COR-L47 (cell line): ENCODE measurements around the gene CDC42EP4.

Source experiments
- DNase-seq: peaks from one replicate; lab custom pipeline; 2025; lab: John Stamatoyannopoulos, UW

Gene CDC42EP4, protein sequence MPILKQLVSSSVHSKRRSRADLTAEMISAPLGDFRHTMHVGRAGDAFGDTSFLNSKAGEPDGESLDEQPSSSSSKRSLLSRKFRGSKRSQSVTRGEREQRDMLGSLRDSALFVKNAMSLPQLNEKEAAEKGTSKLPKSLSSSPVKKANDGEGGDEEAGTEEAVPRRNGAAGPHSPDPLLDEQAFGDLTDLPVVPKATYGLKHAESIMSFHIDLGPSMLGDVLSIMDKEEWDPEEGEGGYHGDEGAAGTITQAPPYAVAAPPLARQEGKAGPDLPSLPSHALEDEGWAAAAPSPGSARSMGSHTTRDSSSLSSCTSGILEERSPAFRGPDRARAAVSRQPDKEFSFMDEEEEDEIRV

GRCh38 chr17:73311781-73312641 is at the start of gene CDC42EP4:
CDC42EP4 (minus strand) TSS chr17:73312001; CDS start chr17:73286500, 25,501 bp downstream.
- peak; percentile 88 for DNase-seq

GRCh38 chr17:73360961-73361761 is 49.4 kb upstream of the CDC42EP4 start:
- DNase-seq = peak; percentile 55

DNA sequence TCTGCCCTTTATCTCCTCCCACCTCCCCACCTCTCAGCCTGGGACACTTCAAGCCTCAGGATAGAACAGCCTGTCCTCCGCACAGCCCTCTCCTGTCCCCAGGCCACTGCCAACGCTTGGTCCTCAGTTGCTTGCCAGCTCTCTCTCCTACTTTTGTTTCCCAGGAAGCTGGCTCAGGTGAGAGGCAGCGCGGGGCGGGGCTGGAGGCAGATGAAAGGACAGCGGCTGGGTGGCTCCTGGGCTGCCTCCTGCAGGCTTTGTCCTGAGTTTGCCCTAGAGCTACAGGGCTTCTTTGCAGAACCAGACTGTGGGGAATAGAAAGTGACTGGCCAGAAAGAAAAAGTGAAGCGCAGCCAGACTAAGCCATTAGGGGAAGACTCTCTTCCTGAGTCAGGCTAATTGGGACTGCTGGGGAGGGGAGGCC is 48.2 kb upstream of the CDC42EP4 start:
- peak; percentile 62 for DNase-seq

DNA sequence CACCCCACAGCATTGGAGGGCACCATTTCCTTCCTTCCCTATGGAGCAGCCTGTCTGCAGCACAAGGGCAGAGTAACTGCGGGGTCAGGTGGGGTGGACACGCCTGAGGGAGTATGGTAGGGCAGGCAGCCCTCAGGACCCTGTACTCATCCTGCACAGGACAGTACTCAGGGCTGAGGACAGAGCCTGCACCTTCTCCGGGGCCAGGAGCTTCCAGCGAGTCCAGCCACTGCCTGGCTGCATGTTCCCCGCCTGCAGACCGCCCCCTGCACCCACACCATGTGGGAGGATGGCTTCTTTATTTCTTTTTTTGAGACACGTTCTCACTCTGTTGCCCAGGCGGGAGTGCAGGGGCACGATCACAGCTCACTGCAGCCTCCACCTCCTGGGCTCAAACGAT is 47.6 kb upstream of the CDC42EP4 start:
- no peak for DNase-seq

DNA sequence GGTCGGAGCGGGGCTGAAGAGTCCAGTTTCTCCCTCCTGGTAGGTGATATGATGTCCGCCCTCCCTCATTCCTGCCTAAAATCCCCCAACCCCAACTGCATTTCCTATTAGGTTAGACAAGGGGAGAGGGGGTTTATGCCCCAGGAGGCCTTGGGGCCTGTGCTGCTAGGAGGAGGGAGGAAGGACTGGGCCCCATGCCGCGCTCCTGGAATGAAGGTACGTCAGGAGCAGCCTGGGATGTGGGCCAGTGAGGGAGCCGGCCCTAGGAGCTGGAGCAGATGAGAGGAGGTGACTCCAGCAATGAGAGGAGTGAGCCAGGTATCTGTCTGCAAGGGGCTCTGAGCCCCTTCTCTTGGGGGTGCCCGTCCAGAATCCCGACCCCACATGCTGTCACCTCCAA is 46.9 kb upstream of the CDC42EP4 start:
- DNase-seq = no peak

- DNase-seq = no peak
These were observed 46.2 kb upstream of the CDC42EP4 start for GRCh38 chr17:73357981-73358380.

GRCh38 chr17:73357318-73357717 is 45.5 kb upstream of the CDC42EP4 start:
- no peak for DNase-seq

DNA sequence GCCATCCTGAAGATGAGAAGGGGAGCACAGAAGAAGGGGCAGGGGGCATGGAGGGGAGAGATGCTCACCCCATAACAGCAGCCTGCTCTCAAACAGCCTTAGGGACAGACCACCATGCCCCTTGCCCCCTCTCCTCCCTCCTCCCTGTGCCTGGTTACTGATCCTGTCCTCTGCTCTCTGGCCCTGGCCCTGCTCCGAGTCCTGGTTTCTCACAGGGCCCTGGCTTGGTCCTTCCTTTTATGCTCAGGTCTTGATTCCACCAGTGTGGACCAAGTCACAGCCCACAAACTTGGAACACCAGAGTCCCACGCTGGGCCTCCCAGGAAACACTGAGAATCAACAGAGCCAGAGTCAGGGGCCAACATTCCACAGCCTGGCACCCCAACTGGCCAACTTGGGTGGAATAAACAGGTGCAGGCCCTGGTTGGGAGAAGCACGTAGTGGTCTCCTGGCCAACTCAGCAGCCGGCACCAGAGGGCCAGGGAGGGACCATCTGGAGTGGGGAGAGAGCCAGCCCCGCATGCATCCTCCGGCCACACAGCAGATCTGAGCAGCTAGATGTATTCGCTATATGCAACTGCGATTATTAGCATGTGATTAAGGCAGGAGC is 44.9 kb upstream of the CDC42EP4 start:
- no peak for DNase-seq

GRCh38 chr17:73354423-73355284 is 42.9 kb upstream of the CDC42EP4 start:
- DNase-seq = no peak

DNA sequence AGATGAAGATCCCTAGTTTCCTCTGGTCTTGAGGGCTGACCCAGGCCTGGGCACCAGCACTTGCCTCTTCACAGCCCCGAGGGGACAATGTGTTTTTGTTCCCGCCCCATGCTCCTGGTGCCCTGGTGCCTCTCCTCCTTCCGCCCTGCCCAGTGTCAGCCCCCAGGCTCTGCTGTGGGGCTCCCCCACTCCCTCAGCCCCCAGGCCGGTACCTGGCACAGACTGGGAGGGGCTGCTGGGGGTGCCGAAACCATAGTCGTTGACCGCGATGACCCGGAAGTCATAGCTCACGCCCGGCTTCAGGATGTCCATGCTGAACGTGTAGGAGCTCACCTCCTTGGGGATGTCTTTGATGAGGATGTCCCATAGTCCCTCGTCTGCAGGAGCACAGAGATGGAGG is 40.5 kb upstream of the CDC42EP4 start:
- DNase-seq = no peak

DNA sequence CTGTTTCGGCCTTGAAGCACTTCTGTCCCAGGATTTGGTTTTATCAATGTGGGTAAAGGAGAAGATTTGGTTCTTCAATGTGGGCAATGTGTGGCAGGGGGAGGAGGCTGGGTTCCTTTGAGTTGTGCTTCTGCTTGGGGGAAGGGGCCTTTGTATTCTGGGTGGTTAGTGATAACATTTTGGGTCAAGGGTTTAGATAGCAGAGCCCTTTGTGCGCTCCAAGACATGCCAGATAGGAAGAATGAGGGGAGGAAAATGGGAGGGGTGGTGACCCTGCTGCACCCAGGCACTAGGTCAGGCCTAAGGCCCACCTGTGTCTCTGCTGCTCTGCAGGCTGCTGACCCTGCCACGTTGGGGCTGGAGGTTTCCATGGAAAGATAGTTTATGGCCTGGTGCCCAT is 40.0 kb upstream of the CDC42EP4 start:
- DNase-seq = no peak

GRCh38 chr17:73350864-73351263 is 39.1 kb upstream of the CDC42EP4 start:
- DNase-seq = no peak

DNA sequence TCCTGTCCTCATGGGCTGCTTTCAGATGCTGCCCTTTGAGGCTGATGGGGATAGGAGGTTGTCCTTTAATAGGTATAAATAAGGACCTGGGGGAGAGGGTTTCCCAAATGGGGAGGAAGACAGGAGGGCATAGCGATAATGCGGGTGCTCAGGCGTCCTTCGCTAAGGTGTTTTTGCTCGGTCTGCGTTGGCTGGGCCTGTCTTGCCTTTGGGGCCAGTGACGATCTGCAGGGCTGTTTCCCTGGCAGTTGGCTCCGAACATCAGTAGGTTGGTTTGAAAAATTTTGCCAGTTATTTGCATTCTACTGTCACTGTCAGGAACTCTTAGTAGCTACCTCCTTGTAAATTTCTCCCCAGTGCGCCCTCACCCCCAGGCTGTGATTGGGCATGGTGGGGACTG is 37.8 kb upstream of the CDC42EP4 start:
- no peak for DNase-seq

DNA sequence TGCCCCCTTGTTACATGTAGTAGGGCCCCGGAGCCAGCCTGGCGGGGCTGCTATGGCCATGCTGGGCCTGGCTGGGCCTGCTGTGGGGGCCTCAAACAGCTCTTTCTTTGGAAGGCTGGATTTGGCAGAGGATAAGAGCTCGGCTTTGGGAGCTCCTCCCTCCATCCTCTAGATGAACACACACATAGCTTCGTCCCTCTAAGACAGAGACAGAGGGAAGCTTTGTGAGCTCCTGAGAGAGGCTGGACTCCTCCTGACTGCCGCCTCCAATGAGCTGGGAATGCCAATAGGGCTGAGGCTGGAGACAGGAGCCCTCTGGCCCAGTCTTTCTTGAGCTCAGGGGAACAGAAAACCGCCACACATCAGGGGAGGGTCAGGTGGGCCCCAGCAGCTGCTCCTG is 37.3 kb upstream of the CDC42EP4 start:
- no peak for DNase-seq

DNA sequence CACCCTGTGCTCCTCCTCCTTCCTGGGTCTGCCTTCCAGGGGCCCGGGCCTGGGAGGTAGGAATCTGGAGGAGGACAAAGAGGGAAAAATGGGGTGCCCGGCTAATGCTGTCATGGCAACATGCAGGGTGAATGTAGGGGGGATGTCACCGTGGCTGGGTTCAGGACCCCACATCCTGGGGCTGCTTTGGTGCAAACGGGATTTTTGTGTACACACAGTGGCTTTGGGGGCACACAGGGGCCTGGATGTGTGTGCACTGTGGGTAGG is 37.0 kb upstream of the CDC42EP4 start:
- DNase-seq = no peak

DNA sequence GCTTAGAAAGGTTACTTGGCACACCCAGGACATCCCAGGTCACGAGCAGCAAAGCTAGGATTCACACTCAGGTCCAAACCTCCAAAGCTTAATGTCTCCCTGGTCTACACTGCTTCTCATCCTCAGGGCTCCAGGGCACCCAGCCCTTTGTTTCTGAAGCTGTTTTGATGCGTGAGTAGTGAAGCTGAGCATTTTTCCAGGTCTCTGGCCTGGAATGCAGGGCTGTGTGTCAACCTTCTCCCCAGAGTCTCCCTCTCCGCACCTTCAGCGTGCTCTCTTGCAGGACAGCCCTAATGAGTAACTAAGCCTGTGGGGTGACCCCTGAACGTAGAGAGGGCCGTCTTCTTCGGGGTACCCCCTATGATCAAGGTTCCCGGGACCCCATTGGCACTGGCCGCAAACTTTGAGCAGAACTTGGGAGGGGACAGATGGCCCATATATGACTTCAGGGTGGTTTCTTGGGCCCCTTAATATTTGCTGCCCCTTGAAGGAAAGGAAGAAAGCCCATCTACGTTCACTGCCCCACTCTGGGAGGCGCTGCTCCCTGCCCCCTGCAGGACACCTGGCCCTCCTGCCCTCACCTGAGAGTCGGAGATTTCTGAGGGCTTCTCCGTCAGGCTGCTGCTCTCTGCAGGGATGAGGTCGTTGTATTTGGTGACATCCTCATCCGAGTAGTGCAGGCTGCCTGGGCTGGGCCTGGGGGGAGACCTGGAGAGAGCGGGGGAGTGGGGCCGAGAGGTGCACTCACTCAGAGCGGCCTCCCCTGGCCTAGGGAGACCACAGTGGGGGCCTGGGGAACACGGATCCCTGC is 36.4 kb upstream of the CDC42EP4 start:
- DNase-seq = no peak

DNA sequence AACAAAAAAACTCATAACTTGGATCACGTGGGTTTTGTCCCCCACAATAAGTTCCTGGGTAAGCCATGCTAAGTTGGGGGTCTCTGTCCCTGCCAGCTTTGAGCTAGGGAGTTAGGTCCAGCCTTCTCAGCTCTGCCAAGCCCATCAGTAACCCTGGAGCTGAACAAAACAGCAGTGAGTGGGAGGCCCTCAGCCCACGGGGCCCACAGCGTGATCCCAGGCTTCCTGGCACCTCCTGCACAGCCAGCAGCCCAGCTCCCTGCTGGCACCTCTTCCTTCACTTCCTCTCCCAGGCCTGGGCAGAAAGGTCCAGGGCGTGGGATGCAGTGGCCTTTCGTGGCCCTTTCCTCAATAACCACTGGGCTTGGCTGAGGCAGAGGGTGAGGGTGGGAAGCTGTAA is 35.5 kb upstream of the CDC42EP4 start:
- DNase-seq = no peak

GRCh38 chr17:73346501-73347162 is 34.8 kb upstream of the CDC42EP4 start:
- DNase-seq = no peak

DNA sequence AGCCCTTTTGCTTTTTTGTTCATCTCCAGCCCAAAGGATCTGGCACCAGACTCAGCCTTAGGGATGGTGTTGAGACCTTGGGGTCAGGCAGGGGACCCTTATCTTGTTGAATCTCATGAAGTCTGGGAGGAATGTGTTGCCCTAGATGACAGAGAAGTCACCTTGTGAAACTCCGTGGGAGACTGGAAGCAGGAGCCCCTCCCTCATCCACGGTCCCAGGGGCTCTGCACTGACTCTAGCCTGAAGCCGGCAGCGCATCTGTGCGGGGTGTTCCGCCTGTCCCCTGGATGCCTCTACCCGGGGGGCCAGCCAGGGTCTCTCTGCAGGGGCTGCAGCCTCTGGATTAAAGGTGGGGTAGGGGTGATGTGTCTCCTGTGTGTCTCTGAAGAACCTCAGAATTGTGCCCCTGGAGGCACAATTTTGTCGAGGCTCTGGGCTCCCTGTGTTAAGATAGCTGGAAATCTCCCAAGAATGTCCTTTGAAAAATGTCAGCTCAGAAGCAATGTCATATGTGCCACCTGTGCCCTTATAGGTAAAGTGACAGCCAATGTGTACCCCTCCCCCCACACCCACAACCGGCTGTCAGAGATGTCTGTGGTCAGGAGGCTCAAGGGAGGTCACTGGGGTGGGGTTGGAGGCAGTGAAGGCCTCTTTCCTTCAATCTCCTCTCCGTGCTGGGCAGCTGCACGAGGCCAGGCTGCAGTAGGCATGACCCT is 32.1 kb upstream of the CDC42EP4 start:
- no peak for DNase-seq
